NOMO-1 treated with DMSO at 0.1 percent for 48 hours (cell line): ENCODE results near the gene SEC31A.

ENCODE experiments used
- DNase-seq: peaks from one replicate; lab custom pipeline; 2025; ENCODE audit not compliant: unreplicated experiment; lab: John Stamatoyannopoulos, UW

Gene SEC31A

DNA sequence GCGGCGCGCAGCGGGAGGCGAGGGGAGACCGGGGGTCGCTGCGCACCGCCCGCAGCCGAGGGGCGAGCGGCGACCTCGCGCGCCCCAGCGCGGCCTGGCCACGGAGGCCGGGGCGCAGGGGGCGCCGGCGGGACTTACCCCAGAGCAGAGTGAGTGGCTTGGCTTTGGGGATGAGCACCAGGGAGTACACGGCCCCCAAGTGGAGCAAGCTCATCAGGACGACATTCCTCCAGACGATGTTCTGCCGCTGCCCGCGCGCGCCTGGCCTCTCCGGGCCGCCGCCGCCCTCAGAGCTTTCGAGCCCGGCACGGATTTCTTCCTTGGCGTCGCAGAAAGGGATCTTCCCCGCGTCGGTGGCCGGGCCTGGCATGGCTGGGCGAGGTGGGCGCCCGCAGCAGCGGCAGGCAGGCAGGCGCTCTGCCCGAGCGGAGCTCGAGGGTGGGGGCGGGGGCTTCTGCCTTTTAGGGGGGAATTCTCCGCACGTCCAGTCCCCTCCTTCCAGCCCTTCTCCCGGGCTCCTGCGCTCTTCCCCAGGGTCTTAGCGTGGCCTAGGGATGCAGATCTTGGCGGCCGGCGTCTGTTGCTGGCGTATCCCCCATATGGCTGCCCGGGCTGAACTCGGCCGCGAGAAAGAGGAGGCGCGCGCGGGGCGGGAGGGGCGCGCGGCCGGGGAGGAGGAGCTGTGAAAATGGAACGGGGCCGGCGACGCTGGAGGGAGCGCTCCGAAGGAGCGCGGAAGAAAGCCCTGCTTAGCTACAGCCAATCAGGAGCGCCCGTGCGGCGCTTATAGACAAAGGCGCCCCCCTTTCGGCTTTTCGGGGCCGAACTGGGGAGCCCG lies 92.6 kb downstream of the SEC31A start, which contains the start of gene SCD5:
Gene SCD5 (minus strand): TSS at position 629 of the 838 bp plus-strand sequence. CDS start 259 bp downstream, at position 370.
- peak; percentile 75 for DNase-seq

DNA sequence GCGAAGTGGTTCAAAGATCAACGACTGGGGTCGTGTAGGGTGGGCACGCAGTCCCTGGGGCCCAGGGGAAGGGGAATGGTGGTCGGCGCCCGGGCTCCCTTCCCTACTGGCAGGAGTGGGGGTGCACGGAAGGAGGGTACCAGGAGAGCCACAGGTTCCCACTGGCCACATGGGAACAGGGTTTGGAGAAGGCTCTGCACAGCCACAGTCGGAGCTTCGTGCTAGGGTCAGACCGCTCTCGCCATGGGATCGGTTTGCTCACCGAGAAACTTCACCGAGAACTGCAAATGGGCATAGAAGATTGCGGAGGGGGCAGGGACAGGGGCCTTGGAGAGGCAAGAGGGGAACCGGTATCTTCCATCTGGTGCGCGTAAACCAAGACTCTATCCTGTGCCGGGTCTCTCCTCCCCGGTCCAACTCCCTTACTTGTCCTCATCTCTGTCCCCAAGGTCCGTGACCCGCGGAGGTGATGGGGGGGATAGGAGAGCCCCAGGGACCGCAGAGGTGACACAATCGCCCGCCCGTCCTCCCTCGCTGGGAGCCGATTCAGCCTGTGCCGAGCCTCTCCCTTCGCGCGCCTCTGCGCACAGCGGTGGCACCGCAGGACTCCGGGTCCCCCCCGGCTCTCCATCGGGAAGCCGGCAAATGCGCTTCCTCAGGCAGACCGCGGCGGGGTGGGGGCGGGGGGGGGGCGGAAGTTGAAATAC lies 93.4 kb downstream of the SEC31A start:
- no peak for DNase-seq

DNA sequence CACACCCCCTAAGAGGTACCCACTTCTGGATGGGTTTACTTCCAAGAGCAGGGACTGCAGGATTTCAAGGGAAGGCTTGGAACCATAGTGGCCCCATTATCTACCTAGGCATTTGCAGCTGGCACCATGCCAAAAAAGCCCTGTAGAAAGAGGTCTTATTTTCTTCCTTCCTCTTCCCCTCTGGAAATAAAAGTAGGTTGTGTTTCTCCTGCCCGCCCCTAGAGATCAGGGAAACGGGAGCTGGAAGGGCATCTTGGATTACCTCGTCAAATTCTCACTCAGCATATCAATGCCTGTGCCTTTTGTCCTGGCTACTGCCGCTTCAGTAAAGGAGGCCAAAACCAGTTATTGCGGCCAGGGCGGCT lies 93.9 kb downstream of the SEC31A start:
- no peak for DNase-seq

DNA sequence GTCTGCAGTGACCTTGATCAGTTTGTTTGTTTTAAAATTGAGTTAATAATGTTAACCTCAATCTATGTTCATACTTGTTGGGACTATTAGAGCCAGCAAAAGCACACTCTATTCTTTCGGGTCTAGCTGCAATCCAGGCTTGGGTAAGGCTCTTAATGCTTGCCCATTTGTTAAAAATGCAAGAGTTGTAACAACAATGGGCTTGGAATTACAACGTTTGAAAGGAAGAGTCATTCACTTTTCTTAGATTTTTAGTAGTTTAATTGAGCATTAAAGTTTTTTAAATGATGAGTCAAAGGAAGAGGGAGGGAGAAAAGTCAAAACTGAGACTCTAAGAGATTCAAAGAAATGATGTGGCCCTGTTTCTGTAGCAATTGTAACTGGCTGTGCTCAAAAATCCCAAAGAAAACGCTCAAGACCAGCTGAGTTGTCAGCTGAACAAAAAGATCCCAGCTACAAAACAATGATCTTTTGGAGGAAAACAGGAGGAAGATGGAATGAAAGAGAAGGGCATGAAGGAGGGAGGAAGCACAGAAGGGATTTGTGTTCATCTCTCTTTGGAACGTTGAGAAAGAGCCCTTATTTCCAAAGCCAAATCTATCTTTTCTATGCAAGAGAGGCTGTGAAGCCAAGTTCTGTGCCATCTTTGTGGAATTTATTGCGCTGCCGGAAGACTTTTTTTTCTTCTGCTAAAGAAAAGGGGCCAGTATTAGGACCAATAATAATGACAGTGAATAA lies 97.9 kb downstream of the SEC31A start:
- no peak for DNase-seq

DNA sequence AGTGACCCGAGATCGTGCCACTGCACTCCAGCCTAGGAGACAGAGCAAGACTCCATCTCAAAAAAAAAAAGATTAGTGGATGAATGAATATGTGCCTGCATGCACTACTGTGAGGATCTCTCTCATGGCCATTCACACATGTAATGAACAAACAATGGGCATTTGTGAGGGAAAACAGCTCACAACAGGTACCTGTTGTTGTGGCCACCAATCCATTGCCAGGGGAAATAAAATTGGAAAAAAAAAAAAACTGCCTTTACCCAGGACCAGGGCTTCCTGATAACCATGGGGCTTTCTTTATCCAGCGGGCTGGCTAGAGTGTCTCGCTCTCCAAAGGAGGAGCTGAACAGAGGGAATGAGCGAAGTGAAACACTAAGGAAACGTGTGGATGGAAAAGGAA lies 99.8 kb downstream of the SEC31A start:
- DNase-seq = no peak

DNA sequence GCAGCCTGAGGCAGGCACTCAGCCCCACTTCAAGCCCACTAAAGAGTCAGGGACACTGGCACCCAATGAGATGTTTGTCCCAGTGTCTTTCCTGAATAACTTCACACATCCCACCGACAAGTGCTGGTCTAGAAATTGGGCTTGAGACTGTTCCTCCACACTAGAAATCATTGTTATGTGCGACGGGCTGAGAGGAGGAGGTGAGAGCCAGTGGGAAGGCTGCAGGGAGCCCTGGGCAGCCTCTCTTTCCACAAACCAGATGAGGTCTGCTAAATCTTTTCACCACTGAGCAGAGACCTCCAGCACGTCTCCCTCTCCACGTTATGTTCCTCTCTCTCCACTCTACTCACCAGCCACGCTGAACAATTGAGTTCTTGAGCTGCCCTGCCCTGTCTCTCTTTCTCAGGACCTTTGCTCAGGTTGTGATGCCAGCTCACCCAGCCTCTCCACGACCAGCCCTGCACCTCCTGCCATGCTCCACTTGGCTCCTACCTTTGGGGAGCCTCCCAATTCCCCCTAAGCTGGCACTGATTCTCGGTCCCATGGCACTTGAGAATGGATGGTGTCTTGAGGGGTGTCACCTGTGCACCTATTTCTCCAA lies 100.8 kb downstream of the SEC31A start:
- no peak for DNase-seq

DNA sequence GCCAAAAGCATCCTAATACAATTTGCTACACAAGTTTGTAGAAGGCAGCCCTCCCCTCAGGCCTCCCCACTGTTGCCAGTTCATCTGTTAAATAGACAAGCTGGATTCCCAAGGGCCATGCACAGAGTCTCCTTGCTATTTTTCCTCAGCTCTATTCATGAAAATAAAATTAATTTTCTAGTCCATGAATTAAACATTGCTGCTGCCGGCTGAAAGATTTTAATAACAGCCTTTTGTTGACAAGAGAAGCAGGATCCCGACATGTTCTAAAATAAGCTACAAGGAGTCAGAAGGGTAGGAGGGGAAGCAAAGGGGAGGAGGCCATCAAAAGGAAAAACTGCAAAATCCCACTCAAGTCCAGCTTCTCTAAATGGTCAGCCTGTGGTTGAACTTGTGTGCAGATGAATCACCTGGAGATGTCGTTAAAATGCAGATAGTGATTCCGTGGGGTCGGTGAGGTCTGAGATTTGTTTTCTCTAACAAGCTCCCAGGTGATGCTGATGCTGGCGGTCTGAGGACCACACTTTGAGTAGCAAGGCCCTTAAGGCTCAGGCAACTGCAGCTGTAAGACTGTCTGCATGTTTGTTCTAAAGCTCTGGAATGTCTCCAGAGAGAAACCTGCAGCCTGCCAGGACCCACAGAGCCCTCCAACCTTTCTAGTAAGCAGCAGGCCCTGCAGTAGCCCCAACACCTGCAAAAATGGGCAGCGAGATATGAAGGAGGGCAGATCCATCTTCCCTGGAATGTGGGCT lies 101.8 kb downstream of the SEC31A start:
- DNase-seq = no peak

DNA sequence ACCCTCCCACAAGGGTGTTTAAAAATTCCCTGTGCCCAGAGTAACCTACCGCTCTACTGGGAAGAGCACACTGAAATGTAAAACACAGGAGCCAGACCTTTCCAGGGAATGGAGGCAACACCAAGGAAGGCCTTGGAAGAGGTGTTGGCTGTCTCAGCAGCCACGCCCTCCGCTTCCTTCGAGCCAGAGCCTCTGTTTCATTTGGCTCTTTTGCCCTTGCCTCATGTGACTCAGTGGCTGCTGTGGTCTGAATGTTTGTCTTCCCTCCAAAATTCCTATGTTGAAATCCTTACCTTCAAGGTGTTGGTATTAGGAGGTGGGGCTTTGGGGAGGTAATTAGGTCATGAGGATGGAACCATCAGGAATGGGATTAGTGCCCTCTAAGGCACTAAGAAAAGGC lies 103.6 kb downstream of the SEC31A start:
- no peak for DNase-seq

DNA sequence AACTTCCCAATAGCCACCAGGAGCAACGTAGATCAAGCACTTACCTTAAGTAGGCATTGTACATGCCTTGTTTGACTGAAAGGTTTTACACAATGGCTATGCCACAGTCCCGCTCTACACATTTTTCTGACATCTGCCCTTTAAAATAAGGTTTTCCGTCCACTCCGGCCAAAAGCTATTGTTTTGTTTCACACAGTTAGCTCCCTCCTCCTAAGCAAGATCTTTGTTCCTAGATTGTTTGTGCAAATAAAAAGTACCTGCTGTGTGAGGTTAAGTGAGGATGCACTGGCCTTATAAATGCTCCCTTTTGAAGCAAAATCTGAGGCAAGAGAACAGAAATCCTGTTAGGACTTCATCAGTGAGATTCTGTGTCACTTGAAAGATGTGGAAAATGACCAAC lies 104.1 kb downstream of the SEC31A start:
- no peak for DNase-seq

DNA sequence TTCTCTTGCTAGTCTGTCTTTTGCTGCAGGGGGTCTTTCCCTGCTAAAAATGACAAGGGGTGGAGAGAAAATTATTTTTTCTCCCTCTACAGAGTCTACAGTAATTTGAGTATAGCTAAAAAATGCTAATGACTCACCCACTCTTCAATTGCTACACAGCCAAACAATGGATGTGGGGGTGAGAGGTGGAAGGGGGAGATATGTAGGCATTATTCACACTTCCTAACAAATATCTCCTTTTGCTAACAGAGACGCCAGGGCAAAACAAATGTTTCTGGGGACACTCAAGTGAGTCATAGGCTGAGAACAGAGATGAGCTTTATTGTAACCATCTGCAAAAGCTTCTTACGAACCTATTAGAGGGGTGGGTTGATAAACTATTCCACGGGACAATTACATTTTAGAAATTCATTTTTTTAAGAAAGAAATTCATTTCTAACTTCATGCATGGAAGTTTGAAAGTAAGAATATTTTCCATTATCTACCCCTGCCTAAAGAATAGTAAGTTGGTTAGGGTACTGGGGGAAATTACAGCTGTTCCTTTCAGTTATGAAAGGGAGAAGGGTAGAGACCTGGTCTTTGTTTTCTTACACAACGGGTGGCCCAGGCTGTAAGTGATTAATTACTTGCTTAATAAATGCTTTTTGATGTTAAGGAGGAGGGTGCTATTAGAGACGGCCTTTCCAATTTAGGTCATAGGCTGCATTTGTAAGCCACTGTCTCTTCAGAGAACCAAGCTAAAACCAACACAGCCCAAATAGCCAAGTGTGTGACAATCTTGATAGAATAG lies 105.1 kb downstream of the SEC31A start:
- DNase-seq = peak; percentile 20

DNA sequence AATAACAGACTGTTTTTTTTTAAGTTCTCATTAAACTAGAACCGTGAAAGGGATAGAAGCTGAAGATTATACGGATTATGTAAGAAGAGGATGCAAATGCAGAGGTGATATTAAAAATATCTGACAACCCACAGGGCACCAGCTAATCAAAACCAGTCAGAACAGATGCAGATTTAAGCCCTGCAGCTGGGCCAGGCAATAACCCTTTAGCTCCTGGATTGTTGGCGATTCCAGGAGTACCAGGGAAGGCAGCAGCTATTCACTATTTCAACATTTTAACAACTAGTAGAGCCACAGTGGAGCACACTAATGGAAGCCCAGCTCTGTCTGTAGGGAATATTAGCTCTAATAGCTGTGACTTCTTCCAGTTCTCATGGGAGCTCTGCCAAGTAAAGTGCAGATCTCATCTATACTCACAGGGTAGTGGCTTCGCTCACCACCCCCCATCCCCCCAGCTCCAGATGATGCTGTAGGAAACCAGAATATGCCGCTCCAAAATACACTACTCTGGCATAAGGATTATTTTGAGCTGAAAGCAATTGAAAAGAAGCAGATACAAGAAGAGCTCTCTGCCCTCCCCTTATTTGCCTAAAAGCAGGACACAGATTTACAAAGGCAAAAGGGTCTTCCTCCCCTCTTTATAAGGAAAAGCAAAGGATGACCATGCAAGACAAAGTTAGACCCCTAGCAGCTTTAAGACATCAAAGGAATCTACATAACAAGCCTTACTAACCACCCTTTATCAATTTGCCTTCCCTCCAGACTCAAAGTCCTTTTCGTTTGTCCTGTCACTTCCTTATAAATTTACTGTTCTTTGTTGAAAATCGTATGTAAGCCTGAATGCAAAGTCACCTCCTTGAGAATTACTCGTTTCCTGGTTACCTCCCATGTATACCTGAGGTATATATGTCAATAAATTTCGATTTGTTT lies 106.0 kb downstream of the SEC31A start:
- peak; percentile 20 for DNase-seq

DNA sequence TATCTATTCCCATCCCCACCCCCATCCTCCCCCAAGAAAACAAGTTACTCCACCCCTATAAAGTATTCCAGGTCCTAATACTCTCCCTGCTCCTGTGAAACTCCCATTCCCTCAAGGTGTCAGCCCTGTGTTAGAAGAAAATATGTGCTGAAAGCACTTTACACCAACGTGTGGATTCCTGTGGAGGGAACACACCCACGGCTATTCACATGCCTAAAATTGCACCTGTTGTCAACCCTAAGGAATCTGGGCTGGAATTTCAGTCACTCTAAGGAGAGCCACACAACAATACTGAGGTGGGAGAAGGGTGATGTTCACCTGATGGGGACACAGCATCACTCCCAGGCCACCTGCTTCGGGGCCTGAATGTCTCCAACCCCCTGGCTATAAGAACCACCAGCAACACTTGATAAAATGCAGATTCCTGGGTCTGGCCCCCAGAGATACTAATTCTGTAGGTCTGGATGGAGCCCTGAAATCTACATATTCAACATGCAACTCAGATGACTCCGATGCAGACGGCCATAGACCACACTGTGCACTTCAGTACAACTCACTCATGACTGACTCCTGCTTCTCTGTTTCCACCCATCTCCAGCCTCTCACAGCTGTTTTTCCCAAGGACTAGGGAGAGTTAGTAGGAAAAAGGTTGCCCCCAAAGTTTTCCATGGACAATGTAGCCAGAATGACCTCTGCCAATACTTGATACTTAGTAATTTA lies 108.2 kb downstream of the SEC31A start:
- DNase-seq = no peak

DNA sequence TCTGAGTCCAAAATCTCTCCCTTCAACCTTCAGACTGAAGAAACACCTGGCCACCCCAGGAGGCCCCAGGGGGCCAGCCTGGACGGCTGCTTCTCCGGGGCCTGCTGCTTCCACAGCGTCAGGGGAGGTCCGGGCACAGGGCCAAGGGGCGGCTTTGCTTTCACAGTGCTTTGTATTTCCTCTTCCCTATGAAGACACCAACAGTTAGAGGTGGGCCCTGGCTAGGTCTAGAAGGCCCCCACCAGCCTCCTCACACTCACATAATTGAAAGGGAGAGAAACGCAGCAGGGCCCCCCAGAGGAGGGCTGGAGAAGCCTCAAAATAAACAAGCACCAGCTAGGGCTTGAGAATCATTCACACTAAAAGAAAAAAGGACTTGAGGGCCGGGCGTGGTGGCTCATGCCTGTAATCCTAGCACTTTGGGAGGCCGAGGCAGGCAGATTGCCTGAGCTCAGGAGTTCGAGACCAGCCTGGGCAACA lies 110.2 kb downstream of the SEC31A start:
- peak; percentile 56 for DNase-seq

DNA sequence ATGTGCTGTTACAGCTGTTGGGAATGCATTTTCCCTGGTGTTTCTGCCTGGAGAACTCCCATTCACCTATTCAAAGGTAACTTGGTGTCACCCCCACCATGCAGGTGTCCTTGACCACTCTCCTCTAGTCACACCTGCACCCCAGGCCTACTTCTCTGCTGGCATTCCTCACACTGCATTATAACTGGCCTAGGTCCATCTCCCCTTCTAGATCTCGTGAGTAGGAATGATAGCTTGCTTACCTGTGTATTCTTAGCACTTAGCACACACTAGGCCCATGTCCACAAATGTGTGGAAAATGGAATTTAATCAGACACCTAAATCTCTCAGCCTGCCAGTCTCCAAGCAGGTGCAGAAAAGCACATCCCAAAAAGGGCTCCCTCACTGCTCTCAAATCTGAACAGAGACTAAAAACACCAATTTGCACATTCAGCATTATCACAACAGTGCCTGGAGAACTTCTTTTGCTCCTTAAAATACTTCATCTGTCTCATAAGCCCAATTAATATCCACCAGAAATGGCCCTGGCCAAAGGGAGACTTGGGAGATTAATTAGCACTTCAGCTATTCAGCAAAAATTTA lies 110.7 kb downstream of the SEC31A start:
- DNase-seq = no peak

DNA sequence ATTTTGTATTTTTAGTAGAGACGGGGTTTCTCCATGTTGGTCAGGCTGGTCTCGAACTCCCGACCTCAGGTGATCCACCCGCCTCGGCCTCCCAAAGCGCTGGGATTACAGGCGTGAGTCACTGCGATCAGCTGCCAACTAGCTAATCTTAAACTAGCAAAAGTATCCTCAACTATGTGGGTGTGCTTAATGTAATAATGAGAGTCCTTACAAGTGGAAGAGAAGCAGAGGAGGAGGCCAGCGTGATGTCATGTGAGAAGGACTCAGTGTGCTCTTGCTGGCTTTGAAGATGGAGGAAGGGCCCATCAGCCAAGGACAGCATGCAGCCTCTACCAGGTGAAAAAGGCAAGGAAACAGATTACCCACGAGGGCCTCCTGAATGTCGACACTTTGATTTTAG lies 111.9 kb downstream of the SEC31A start:
- DNase-seq = no peak

DNA sequence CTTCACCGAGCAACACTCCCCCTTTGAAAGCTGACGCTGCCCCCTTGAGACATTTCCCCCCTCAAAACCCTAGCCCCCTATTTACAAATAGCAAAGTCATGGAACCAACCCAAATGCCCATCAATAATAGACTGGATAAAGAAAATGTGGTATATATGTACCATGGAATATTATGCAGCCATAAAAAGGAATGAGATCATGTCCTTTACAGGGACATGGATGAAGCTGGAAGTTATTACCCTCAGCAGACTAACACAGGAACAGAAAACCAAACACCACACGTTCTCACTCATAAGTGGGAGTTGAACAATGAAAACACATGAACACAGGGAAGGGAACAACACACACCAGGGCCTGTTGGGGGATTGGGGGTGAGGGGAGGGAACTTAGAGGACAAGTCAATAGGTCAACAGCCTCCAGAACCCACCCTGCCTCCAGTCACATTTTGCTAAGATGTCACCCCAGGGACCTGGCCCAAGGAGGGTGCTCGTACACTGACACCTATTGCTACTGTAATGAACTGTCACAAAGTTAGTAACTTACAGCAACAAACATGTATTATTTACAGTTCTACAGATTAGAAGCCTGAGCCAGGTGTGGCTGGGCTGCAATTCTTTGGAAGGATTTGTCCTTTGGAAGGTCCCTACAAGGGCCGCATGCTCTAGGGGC lies 113.0 kb downstream of the SEC31A start:
- DNase-seq = no peak

DNA sequence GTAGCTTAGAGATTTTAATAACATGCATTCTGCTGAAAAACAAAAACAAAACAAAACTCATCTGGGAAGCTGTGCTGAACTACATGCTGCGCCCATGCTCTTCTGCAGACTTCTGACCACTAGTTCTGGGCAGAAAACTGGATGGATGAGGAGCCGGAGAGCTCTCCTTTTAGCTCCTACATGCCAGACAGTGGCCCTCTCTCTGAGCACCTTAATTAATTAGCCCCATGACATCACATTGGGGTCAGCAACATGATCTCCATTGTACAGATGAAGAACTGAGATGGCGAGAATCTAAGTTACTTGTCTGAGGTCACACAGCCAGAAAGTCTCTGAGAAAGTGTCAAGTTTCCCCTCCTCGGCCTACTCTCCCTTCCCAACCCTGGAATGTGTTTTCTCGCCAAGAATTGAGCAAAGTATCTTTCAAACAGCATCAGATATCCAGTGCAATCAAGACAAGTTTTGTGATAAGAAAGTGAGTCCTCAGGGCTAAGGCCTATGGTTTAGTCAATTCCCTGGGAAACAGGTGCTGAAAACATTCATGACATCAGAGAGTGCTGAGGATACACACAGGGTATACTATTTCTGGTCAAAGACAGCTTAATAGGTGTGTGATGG lies 113.9 kb downstream of the SEC31A start:
- DNase-seq = no peak
